GM18867 (cell line): Measurements from ENCODE around the gene SYTL2.
A peak's percentile ranks its signal among the peaks of the same experiment; 100 is the strongest.

ENCODE experiments used
- ATAC-seq: cut with Tn5 transposase; IDR thresholded peaks from one replicate; pipeline ENCODE4 v1.9.1; 2021; ENCODE audit warnings: mild to moderate bottlenecking, moderate library complexity; ENCODE audit not compliant: unreplicated experiment

The SYTL2 gene

GRCh38 chr11:85826116-85826855 is 15.3 kb upstream of the SYTL2 start:
- ATAC-seq: peak; percentile 76

- ATAC-seq: no peak
Measured at GRCh38 chr11:85825616-85826015, 14.7 kb upstream of the SYTL2 start.

GRCh38 chr11:85823816-85824215 is 12.9 kb upstream of the SYTL2 start:
- ATAC-seq: no peak

- no peak for ATAC-seq
Measured at GRCh38 chr11:85822814-85823213, 11.9 kb upstream of the SYTL2 start.

GRCh38 chr11:85821636-85822035 is 10.7 kb upstream of the SYTL2 start:
- ATAC-seq: no peak

GRCh38 chr11:85819441-85819840 is 8.5 kb upstream of the SYTL2 start:
- ATAC-seq: no peak

GRCh38 chr11:85815186-85815931 is 4.4 kb upstream of the SYTL2 start:
- no peak for ATAC-seq

- ATAC-seq: no peak
Measured at GRCh38 chr11:85813721-85814120, 2.8 kb upstream of the SYTL2 start.

GRCh38 chr11:85811624-85812023 is 683 bp upstream of the SYTL2 start:
- ATAC-seq: no peak

- ATAC-seq: no peak
Measured at GRCh38 chr11:85810521-85810870, 445 bp downstream of the SYTL2 start.

GRCh38 chr11:85809863-85810262 is 1.1 kb downstream of the SYTL2 start:
- ATAC-seq: no peak

GRCh38 chr11:85809191-85809590 is 1.8 kb downstream of the SYTL2 start:
- peak; percentile 61 for ATAC-seq

- no peak for ATAC-seq
Measured at GRCh38 chr11:85806876-85807275, 4.1 kb downstream of the SYTL2 start.

GRCh38 chr11:85806016-85806415 is 4.9 kb downstream of the SYTL2 start:
- no peak for ATAC-seq

- ATAC-seq: no peak
Measured at GRCh38 chr11:85805387-85805786, 5.6 kb downstream of the SYTL2 start.

GRCh38 chr11:85803920-85804319 is 7.0 kb downstream of the SYTL2 start:
- no peak for ATAC-seq

- ATAC-seq: no peak
Measured at GRCh38 chr11:85803303-85803702, 7.6 kb downstream of the SYTL2 start.

GRCh38 chr11:85801527-85801926 is 9.4 kb downstream of the SYTL2 start:
- no peak for ATAC-seq

GRCh38 chr11:85800595-85801342 is 10.2 kb downstream of the SYTL2 start:
- no peak for ATAC-seq

GRCh38 chr11:85799142-85799541 is 11.8 kb downstream of the SYTL2 start:
- no peak for ATAC-seq

- no peak for ATAC-seq
Measured at GRCh38 chr11:85798361-85798760, 12.6 kb downstream of the SYTL2 start.
